VCaP (cell line): Measurements from ENCODE around the gene UBLCP1.
"Not testable (repeated sequence)": the region's sequence is repeated elsewhere in the genome, so short reads cannot be mapped to it uniquely, and the experiment has no call there.

Experiments
- H3K27ac ChIP-seq: fragments of 450-650 bp; 2 replicates; pipeline ENCODE4 v1.5.1; 2017
- CTCF ChIP-seq: fragments of 450-650 bp; conservative IDR thresholded peaks from 2 replicates; pipeline ENCODE4 v1.5.1; 2017; ENCODE audit warnings: mild to moderate bottlenecking, moderate library complexity

Gene UBLCP1

GRCh38 chr5:159257007-159257406 lies 6.1 kb upstream of the UBLCP1 start:
- H3K27ac ChIP-seq, result no peak overlapping the region
- no peak for TF ChIP-seq CTCF

GRCh38 chr5:159257629-159258283 lies 5.3 kb upstream of the UBLCP1 start:
- TF ChIP-seq CTCF, result 0 out of 2 replicates have a peak, but pooled peaks have one; percentile 11
- H3K27ac ChIP-seq, result no peak overlapping the region

- no peak for TF ChIP-seq CTCF
- no peak overlapping the region for H3K27ac ChIP-seq
Observed at GRCh38 chr5:159258361-159258760, 4.7 kb upstream of the UBLCP1 start.

- H3K27ac ChIP-seq, result not testable (repeated sequence)
Observed at GRCh38 chr5:159260212-159260611, 2.9 kb upstream of the UBLCP1 start.

- peak overlapping the region; percentile 92 for H3K27ac ChIP-seq
- TF ChIP-seq CTCF, result no peak
Observed at GRCh38 chr5:159262472-159262858, 625 bp upstream of the UBLCP1 start.

- H3K27ac ChIP-seq, result peak overlapping the region; percentile 92
Observed at GRCh38 chr5:159263569-159263905, 447 bp downstream of the UBLCP1 start.

GRCh38 chr5:159266764-159267163 lies 3.7 kb downstream of the UBLCP1 start:
- not testable (repeated sequence) for H3K27ac ChIP-seq

More at GRCh38 chr5:159263569-159263905, 447 bp downstream of the UBLCP1 start:
- TF ChIP-seq CTCF, result no peak

GRCh38 chr5:159269723-159270122 lies 6.6 kb downstream of the UBLCP1 start:
- H3K27ac ChIP-seq, result no peak overlapping the region
- TF ChIP-seq CTCF, result no peak

- no peak for TF ChIP-seq CTCF
- no peak overlapping the region for H3K27ac ChIP-seq
Observed at GRCh38 chr5:159273923-159274322, 10.8 kb downstream of the UBLCP1 start.
